Heart left ventricle (tissue), 13 donors: ENCODE measurements around the gene ORC1.

Source experiments
- POLR2A ChIP-seq, 2 donors: fragments of 450-650 bp; IDR thresholded peaks; one replicate each; pipeline ENCODE4 v1.6.1; 2017; ENCODE audit warnings: antibody characterized with exemption in 2 of 2, mild to moderate bottlenecking in 2 of 2, moderate library complexity in 2 of 2
- TF ChIP-seq, protein P1 (sequence below), 12 donors: fragments of 200-600 bp; sonication (generic) in 4 of 12; IDR thresholded peaks; one replicate each; pipeline versions ENCODE4 v1.5.0 to v1.8.0; 2018 to 2022; ENCODE audit warnings: antibody characterized with exemption in 12 of 12, mild to moderate bottlenecking in 5 of 12
- donor health status: ischemic (EF 13 %, LVEDD 7.1; RV severe dilation, severe dysfunction).
- donor health status: DM: no; HTN: yes; CAD: no.
- donor health status: DM: no; HTN: no; CAD: no.
- donor health status: ischemic (EF 25% LVEDD 6.9; RV normal size, moderate dysfunction).
- donor health status: ischemic (EF 25% LVEDD 5.7; RV mildly dilated, moderate dysfunction).
- donor health status: ischemic (EF 35%, LVEDD 5.7; RV mildly dilated, moderate dysfunction).
- donor health status: nonischemic (EF 11% LVEDD 7.7; RV severe dilation, severe dysfunction).
- donor health status: DM: yes; HTN: yes; CAD: no.
- donor health status: PGD.
- donor health status: ischemic (EF 29% LVEDD 5.4; RV normal size, mild dysfunction).
- donor health status: nonischemic (EF 23%, LVEDD 6.1; RV moderate dilation, normal function).

- TF ChIP-seq, protein P1, sequence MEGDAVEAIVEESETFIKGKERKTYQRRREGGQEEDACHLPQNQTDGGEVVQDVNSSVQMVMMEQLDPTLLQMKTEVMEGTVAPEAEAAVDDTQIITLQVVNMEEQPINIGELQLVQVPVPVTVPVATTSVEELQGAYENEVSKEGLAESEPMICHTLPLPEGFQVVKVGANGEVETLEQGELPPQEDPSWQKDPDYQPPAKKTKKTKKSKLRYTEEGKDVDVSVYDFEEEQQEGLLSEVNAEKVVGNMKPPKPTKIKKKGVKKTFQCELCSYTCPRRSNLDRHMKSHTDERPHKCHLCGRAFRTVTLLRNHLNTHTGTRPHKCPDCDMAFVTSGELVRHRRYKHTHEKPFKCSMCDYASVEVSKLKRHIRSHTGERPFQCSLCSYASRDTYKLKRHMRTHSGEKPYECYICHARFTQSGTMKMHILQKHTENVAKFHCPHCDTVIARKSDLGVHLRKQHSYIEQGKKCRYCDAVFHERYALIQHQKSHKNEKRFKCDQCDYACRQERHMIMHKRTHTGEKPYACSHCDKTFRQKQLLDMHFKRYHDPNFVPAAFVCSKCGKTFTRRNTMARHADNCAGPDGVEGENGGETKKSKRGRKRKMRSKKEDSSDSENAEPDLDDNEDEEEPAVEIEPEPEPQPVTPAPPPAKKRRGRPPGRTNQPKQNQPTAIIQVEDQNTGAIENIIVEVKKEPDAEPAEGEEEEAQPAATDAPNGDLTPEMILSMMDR (IDR thresholded peaks at IDR 0.05): no peak
- TF ChIP-seq POLR2A (IDR thresholded peaks at IDR 0.05): no peak
Observed at GRCh38 chr1:52399629-52400028, 4.6 kb downstream of the ORC1 start.
